DMS153 (cell line): ENCODE data around the gene PDZRN3.
A peak's percentile ranks its signal among the peaks of the same experiment; 100 is the strongest.

ENCODE experiments used
- DNase-seq: peaks from one replicate; lab custom pipeline; 2025; lab: John Stamatoyannopoulos, UW

Gene PDZRN3

GRCh38 chr3:73415118-73415517 is 209.6 kb downstream of the PDZRN3 start:
- no peak for DNase-seq

- no peak for DNase-seq
These were observed 211.1 kb downstream of the PDZRN3 start for GRCh38 chr3:73413619-73414018.

DNA sequence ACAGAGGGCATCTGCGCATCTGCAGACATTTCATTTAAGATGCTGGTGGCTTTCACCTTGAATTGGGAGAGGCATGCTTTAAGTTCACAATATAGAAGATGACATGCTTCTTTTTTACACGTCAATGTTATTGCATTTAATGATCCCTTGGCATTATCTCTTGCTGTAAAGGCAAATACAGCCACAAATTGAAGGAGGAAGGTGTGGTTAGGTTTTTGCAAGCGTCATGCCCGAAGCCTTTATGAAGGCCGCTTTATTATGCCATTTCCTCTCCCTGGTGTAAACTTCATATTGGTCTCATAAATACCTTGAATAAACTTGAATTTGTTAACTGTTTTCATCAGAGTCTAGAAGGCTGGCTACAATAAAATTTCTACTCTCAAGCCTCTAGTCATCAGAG is 212.7 kb downstream of the PDZRN3 start:
- peak; percentile 0 for DNase-seq

- peak; percentile 6 for DNase-seq
These were observed 213.2 kb downstream of the PDZRN3 start for GRCh38 chr3:73411545-73411944.

DNA sequence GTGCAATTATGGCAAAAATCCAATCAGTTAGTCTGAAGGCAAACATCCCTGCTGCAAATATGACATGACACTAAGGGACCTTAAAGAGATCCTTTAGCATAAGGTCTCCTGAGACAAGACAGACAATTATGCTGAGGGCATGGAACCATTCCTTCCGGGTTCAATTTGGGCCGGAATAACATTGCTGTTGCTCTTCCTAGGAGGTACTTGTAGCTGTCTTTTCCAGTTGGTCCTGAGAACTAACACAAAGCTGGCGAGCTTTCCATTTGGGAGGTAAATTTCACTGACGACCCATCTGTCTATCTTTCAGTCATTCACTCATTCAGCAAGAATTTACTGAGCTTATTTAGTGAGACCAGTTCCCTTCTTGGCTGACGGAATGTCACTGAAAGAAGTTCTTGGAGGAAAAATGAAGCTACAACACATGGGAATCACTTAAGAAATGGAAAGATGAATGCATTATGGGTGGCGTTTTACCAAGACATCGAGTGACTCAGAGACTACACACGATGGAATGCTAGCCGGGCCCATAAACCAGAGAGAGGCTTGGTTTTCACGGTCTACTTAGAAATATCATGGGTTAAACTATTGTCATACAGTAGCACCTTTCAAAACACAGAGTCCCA is 215.5 kb downstream of the PDZRN3 start:
- DNase-seq: no peak

GRCh38 chr3:73408634-73409033 is 216.1 kb downstream of the PDZRN3 start:
- DNase-seq: no peak

DNA sequence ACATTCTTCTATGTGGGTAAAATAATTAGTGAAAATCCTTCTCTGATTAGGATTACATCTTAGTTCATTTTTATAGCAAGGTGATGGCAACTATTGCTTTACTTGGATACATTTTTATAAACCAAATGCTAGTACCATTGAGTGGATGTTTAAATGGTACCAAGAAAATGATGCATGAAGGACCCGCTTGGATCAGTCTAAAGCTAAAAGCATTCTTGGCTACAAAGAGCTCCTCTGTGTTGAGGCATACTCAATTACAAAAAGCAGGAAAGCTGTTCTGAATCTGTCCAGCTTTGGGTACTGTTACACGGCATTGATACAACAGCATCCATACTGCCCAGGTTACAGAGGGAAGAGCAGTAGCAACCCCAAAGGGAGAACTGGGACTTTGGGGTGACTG is 217.2 kb downstream of the PDZRN3 start:
- no peak for DNase-seq

DNA sequence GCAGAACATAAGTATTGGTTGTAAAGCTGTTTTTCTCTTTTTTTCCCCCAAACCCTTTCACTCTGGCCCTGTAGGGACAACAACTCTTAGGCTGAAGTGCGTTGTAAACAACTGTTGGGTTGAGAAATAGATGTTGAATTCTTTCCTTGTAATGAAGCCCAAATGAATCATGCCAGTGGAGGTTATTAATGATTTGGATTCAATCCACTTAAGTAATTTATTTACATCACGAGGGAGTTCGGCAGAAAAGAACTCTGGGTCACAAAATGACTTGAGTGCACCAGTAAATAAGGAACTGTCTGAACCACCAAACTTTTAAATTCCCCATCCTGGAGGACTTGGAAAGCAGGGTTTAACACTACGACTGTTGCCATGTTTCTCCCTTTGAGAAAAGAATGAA is 218.9 kb downstream of the PDZRN3 start:
- no peak for DNase-seq

DNA sequence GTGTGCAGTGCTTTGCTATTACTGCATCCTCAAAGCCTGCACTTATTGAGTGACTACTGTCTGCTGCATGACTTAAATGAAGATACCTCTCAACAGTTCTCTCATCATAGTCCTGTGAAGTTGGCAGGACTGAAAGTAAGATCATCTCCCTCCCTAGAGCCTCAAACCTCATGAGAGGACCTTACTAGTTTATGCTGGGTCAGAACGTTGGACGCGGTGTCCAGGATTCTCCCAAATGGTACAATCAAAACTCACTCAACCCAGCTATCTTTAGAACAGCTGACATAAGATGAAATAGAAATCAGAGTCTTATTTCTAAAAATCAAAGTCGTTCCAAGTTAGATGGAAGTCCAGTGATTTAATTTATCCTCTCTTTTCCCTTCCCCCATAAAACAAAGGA is 219.7 kb downstream of the PDZRN3 start:
- no peak for DNase-seq

GRCh38 chr3:73404435-73404834 is 220.3 kb downstream of the PDZRN3 start:
- no peak for DNase-seq

DNA sequence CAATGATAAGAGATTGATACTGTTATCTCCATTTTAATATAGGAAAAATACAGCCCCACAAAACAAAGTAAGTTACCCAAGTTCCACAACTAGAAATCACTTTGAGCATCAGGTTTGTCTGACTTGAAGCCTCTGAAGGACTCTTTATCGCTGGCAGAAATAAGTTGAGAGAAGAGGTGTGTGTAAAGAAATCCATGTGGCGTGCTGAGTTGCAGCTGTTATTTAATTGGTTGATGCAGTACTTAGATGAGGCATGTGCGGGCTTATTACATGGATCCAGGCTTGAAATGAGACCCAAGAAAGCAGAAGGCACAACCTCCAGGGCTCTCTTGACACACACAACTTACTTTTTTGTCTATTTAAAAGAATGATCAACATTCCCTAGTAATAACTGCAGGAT is 221.3 kb downstream of the PDZRN3 start:
- no peak for DNase-seq

GRCh38 chr3:73401616-73402279 is 223.0 kb downstream of the PDZRN3 start:
- DNase-seq: no peak

DNA sequence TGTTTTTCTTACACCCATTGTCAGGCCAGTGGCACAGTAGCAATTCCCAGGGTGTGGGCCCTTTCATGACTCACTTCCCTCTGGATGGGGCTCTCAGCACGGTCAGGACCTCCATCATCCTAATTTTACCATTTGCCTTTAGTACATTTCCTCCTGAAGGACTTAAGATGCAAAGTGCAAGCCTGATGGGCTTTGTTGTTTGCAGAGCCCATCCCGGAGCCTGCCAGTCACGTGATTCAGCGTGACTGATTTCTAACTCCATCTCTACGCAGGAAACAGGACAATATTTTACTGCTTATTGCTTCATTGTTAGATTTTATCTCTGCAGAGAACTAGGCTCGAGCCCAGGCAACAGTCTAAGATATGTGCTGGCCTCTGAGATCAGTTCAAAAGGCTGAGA is 223.7 kb downstream of the PDZRN3 start:
- no peak for DNase-seq

GRCh38 chr3:73399666-73400253 is 225.0 kb downstream of the PDZRN3 start:
- DNase-seq: no peak

- no peak for DNase-seq
These were observed 225.6 kb downstream of the PDZRN3 start for GRCh38 chr3:73399106-73399505.

DNA sequence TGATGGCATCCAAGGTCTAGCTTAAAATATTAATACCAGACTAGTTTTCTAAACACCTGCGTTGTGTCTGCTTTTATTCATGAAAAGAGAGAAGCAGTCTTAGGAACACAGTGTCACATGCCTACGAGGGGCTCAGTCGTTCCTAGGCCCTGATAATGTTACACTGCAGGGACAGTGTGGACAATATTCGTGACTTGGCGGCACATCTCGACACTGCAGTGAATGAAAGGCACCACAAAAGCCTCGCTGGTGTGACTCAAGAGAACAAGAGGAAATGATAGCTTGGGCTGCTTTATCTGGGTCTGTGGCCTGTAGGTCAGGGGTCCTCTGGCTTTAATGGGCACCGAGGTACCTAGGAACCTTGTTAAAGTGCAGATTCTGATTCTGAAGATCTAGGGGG is 226.7 kb downstream of the PDZRN3 start:
- no peak for DNase-seq

DNA sequence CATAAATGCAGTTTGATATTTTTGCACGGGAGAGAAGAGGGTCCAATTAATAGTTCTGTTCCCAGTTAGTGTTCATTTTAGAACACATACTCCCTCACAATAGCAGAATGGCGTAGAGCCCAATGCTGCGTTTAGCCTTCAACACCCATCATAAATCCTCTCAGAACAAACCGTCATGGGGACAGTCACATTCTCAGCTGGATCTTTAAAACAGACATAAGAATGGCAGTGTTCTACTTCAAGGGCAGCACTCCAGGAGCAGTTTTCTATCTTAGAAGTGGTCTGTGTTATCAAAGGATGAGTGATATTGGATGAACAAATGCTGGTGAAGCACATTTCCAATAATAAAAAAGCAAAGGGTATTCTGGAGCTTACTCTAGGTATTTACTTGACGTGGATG is 230.5 kb downstream of the PDZRN3 start:
- no peak for DNase-seq

DNA sequence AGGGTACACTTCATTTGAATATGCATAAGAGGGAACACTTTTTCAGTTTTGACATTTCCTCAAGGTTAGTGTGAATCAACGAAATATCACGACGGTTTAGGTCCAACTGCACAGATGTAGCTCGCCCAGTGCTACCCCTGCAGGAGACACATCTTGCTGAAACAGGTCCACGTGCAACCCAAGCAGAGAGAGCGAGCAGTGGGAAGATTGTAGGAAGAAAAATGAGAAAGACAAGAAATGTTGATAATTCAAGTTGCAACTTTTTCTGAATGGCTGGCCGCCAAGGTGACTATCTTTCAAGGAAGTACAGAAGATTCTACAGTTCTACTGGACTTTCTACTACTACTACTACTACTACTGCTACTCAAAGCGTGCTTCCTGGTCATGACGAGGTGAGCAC is 231.7 kb downstream of the PDZRN3 start:
- DNase-seq: no peak

- DNase-seq: no peak
These were observed 232.8 kb downstream of the PDZRN3 start for GRCh38 chr3:73391984-73392383.

DNA sequence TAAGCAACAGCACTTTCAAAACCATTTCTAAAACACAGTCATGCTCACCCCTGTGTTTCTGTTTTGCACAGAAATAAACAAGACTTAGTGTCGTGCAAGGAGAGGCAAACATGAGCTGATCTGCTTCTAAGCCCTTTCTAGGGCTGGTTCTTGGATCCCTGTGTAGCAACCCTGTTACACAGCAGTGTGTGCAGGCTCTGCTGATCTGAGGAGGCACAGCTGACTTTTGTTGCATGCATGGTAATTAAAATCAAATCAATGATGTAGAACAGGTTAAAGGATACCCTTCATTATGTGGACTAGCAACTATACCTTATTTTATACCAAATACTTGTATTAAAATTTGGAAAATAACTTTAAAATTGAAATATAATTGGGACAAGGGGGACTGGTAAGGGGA is 234.8 kb downstream of the PDZRN3 start:
- DNase-seq: no peak

DNA sequence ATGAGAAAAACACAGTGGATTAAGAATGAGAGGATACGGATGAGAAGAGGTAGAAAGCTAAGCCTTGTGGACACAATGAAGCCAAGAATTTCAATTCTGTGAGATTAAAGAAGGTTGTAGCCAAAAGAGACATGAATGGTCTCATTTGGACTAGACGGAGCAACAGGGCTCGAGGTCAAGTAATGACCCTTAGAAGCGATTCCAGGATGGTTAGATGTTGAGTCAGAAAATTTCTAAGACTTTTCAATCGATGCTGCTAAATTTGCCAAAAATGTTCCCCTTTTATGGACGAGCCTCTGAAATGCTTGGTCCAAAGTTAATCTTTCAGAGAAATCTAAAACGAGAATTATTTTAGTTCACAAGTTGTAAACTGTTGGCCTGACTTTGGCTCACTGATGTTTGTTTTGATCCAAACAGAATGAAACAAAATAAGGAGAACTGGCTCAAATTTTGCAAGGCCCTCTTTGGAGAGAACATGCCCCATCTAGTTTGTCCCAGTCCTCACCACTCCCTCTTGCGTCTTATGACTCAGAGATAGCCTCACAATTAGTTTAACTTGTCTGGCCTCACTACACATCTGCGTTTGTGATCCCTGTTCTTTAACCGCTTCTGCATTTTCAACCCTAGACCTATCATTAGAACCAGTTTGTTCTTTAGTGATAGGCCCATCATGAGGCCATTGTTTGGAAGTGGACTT is 235.5 kb downstream of the PDZRN3 start:
- DNase-seq: no peak

GRCh38 chr3:73385568-73385967 is 239.2 kb downstream of the PDZRN3 start:
- DNase-seq: no peak
